Peyer's patch (tissue), 4 donors: ENCODE data around the gene SAPCD2.

Experiments
- POLR2A ChIP-seq, 2 donors: fragments of 450-650 bp; IDR thresholded peaks; one replicate each; pipeline ENCODE4 v1.5.1; 2017; ENCODE audit warnings: antibody characterized with exemption in 2 of 2, mild to moderate bottlenecking in 2 of 2, moderate library complexity in 2 of 2
- TF ChIP-seq, protein P1 (sequence below), 6 experiments: fragments of 450-650 bp in 4 of 6; fragments of 200-600 bp in 2 of 6; sonication (generic) in 1 of 6; IDR thresholded peaks; one replicate each; pipeline ENCODE4 v1.5.1; 2017 to 2019; ENCODE audit warnings: antibody characterized with exemption in 6 of 6, mild to moderate bottlenecking in 3 of 6, moderate library complexity in 1 of 6

DNA sequence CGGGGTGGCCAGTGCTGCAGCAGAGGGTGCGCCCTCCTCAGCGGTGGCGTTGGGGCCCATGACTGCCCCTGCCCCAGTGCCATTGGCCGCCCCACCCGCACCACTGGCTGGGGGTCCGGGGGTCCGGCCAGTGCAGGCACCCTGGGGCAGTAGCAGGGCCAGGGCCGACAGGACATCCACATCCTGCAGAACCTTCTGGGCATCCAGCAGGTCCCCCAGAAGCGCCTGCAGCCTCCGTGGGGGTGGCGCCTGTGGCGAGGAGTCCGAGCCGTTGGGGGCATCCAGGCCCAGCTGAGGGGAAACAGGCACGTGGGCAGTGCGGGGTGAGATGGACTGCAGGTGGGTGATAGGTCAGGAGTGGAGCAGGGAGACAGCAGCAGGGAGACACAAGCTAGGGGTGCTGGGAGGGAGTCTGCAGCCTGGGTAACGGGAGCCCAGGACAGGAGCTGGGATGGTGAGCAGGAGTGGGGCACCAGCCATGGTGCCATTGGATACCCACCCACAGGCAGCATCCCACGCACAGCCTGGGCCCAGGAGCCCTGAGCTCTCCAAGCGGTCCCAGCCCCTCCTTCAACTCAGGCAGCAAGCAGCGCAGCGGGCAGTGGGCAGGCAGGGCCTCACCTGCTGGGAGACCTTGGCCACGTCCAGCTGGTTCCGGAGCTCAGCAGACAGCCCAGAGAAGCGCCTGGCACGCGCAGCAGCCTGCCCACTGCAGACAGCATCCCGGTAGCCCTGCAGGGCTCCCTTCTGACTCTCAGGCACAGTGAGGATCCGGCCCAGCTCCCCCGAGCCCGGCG lies 49.4 kb downstream of the SAPCD2 start:
- TF ChIP-seq, protein P1, sequence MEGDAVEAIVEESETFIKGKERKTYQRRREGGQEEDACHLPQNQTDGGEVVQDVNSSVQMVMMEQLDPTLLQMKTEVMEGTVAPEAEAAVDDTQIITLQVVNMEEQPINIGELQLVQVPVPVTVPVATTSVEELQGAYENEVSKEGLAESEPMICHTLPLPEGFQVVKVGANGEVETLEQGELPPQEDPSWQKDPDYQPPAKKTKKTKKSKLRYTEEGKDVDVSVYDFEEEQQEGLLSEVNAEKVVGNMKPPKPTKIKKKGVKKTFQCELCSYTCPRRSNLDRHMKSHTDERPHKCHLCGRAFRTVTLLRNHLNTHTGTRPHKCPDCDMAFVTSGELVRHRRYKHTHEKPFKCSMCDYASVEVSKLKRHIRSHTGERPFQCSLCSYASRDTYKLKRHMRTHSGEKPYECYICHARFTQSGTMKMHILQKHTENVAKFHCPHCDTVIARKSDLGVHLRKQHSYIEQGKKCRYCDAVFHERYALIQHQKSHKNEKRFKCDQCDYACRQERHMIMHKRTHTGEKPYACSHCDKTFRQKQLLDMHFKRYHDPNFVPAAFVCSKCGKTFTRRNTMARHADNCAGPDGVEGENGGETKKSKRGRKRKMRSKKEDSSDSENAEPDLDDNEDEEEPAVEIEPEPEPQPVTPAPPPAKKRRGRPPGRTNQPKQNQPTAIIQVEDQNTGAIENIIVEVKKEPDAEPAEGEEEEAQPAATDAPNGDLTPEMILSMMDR (IDR thresholded peaks at IDR 0.05), result no peak
- TF ChIP-seq POLR2A (IDR thresholded peaks at IDR 0.05), result no peak
